Dermis blood vessel endothelial cell (primary cell): Measurements from ENCODE around the gene RSPO3. TPM values are rescaled to one million over a fixed set of nuclear protein-coding genes. Genes with fewer than 3 reads are reported as not detected.
A peak's percentile ranks its signal among the peaks of the same experiment; 100 is the strongest.

Experiments used
- DNase-seq: peaks from one replicate; pipeline ENCODE4 v3.0.0; 2010
- total RNA-seq: library from RNA; depleted of rRNA; stranded (reverse); fragments of >200 nt; gene quantifications from 2 replicates; pipeline ENCODE4 v1.2.3, GENCODE V29; 2014

Gene RSPO3
- total RNA-seq, 1 donor from 2014 or later = under 0.01 TPM

DNA sequence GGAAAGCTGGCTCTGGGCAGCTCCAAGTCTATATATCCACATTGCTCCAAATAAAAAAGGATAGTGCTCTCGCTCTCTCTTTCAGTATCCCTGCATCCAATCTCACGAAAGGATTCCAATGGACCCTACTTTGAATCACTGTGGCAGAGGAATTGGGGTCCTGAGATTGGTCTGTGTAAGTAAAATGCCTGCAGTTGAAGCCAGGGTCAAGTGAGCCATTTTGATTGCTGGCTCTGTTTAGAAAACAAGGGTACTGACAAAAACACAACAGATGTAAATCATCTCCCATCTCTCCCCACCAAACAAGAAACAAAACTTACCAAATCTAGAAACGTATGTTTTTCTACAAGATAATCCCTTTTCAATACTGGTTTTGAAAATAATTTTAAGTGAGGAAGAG is 45.6 kb downstream of the RSPO3 start:
- DNase-seq = no peak

DNA sequence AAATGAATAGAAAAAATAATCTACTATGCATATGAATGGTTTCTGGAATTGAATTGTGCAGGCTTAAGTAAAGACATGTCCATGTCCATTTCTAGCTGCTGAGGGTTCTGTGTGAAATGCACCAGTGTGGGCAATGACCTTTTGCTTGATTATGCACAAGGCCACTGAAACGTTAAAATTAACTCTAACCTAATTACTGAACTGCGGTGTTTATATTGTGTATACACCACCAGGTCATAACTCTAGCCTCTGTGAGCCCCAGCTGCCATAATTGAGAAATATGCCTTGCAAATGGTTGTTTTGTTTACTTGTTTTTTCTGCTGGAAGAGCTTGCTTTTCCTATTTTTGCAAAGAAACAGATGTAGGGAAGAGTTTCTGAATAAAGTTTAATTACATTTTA is 46.1 kb downstream of the RSPO3 start:
- DNase-seq = no peak

DNA sequence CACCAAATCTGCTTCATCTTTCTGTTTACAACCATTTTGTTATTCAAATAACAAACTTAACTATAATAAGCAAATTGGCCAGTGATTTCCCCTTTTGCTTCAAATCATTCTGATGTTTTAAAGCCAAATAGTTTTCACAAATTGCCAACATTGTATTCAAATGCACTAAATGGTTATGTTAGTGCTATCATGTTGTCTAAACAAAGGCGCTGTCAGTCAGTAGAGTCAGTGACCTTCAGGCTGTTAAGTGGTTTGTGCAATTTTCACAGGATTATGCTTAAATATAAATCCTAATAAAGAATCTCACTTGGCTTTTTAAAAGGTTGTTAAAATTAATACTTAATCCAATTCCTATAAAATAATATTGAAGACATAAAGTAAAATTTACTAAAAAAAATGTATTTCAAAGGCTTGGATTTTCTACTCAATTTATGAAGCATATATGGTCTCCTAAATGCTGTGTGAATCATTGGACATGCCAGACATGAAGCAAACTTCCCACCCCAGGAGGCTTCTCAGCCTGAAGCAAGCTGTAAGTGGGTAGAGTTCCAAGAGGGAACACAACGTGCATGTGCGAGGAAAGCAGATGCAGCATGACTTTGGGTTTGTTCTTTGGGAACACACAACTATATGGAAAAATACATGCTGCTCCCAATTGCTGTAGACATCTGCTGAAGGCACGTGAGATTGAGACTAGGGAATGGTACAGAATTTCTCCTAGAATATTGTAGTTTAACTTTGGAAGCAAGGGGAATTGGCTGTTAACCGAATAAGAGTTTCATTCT is 54.9 kb downstream of the RSPO3 start:
- no peak for DNase-seq

DNA sequence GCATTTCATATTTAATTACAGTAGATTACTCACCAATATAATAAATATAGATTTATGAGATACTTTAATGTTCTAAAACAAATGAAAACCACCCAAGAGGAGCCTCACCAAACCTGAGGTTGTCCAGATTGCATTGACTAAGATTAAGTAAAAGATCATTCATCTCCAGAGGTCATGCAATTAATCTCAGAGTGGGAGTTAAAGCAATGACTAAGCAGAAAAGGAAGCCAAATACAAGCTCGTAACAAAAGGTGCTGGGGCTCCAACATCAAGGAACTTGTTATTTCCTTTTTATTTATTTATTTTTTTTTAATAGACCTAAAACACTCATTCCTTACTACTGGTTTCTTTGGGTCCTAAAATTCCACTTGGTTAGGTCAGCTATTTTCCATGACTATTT is 57.7 kb downstream of the RSPO3 start:
- peak; percentile 72 for DNase-seq

DNA sequence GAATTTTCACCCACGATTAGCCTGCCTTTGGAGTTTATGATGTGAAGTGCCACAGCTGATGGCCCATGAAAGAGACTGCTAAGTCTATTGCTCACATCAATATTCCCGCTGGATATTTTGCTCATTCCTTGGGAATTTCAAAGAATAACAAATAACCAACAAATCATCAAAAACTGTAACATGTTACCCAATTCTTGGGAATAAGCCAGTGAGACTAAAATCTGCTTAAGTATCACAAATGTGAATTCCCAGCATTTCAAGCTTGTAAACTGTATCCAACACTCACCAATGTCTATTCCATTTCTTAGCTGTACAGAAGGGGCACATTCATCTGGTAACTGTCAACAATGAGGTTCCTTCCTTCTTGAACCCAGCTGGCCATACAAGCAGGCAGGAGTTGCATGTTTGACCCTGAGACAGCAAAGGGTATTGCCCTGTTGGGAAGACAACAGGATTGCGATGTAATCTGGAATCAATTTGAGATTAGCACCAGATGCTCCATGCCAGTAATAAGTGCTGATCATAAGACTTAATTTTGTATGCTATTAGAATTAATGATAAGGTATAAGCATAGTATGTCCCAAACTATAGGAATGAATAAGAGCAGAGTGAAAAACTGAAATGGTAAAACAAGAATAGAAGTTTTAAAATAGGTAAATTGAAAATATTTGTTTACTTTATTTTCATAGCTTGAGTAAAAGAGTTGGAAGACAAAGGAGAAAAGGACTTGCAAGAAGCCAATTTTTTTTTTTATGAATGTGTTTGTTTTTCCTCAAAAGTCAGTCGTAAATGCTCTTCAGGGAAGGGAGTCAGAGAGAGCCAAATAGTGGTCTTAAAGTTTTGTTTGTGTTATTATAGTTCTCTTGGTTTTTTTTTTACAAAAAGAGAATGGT is 58.8 kb downstream of the RSPO3 start:
- DNase-seq = peak; percentile 40

DNA sequence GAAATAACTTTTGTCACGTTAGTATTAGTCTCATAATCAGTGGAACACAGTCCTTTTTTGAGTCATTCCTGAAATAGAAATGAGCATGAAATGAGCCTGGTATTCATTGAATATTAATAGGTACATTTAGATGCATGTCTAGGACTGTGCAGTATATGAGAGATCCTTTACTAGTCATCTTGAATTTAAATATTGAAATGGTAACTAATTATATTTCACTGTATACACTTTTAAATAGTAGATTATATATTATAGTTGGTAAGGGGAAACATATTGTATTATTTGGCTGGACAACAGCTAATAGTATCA is 59.4 kb downstream of the RSPO3 start:
- DNase-seq = no peak

DNA sequence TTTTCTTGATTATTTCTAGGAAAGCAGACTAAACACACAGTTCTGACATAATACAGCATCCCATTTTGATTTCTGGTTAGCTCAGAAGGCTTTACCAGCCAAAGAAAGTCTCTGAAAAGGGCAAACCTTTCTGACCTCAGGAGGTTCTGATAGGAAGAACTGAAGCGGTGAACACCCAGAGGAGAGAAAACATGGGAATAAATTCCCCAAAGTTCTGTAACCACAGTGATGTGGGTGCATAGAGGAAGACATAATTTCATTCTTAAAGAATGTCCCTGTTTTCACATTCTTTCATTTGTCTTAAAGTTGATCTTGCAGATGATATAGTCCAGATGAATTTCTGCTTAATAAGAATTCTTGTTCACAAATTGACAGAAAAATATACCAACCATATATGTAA is 60.3 kb downstream of the RSPO3 start:
- DNase-seq = no peak

DNA sequence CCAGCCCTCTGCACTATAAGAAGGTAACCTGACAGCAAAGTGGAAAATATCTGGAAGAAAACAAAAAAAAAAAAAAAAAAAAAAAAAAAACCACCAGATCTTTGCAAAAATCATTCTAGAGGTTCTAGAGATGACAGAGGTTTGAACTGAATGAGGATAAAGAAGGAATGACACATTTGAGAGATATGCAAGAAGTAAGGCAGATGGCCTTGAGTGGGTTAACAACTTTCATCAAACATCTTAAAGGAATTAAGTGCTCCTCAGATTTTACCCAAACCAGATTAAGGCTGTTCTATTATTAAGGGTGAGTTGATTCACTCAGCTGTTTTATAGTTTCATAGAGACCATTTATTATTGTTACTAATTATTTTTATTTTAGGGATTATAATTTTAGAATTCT is 62.0 kb downstream of the RSPO3 start:
- DNase-seq = no peak

DNA sequence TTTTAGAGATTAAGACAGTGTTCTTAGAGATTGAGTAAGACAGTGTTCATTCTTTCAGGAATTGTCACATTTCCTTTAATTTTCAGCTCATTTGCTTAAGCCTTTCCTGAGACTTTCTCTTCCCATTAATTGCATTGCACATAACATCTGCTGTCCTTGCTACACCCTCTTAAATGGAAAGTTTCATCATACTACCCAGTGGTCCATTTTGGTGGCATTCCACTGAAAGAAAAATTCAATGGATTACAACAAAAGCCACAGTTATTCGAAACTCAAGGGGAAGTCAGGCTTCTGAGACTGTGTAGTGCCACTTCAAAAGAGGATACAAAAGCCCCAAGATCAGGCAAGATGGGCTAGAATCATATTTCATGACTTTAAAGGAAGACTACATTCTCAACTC is 64.0 kb downstream of the RSPO3 start:
- no peak for DNase-seq

DNA sequence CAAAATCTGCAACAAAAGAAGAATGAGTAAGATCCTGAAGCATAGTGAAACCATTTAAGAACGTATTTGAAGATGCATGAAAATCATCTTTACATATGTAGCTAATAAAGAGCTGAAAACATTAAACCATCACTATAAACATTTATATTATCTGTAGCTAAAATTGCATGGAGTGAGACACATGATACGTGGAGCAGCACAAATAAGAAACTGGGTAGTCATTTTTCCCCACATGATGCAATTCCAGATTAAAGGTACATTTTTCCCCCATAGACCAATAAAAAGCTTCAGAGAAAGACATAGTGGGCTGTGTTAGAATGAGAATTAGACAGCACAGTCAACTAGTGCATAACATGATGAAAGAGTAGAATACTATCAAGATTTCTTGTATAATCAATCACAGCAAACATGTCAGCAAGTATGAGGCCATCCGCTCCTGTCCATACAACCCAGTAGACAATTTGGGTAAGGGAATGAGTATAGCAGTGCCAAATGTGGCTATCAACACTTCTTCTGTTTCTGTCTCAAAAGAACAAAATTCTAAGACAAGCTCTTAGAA is 67.0 kb downstream of the RSPO3 start:
- DNase-seq = no peak

DNA sequence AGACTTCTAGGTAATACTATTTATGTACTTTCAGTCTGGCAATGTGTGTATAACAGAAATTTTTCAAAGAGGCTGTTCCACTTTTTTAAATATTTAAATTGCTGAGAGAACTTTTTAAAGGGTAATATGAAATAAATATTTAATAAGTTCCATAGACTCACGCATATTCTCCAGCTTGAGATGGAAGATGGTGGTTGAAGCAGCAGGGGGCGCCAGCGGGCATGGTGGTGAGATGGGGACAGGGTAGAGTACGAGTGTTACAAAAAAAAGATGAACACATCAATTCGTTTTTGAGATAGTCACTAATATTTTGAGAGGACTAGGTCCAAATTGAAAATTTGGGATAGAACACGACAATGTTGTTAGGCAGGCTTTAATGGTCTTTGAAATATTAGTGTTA is 68.4 kb downstream of the RSPO3 start:
- no peak for DNase-seq

DNA sequence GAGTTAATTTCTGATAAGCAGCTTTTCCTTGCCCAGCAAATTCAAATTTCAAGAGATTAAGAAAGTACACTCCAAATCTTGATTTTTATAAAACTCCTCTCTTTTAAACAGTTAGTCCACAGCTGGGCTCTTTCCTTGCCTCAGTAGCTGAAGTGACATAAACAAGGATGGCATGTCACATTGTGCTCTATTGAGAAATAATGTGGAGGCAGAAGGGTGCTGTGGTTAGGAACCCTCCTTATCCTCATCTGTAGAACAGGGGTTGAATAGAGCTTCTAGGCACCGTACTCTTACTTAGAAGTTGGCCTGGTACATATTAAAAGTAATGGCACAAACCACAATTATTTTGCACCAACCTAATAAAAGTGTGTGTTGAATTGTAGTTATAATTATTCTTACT is 70.3 kb downstream of the RSPO3 start:
- no peak for DNase-seq

DNA sequence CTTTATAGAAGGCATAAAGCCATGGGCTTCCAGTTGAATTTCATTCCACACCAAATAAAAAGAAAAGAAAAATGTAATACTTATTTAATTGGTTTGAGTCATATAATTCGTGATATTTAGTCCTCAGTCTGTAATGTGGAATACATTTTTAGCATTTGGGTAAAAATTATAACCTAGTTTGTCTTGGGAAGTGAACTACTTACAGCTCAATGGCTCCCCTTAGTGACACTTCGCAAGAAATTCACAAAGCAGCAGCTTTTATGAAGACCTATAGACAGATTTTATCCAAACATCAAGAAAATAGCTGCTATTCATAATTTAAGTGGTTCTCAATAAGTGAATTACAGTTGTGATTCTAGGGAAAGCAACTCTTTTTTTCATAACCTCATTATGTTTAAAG is 72.1 kb downstream of the RSPO3 start:
- DNase-seq = peak; percentile 78

DNA sequence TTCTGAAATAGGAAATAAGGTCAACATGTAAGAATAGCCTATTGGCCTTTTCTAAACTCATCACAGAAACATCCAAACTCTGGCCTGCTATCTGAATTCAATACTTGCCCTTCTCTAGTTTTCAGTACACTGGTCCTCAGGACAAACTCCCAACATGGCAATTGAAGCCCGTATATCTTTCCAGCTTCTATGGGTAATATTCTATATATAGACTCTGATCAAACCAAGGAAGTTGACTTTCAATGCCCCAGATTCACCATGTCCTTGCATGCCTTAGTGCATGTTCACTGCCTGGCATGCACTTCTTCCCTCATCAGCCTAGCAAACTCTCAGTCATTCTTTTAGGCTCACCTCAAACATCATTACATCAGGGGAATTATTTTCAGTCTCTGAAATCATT is 73.2 kb downstream of the RSPO3 start:
- DNase-seq = peak; percentile 22

DNA sequence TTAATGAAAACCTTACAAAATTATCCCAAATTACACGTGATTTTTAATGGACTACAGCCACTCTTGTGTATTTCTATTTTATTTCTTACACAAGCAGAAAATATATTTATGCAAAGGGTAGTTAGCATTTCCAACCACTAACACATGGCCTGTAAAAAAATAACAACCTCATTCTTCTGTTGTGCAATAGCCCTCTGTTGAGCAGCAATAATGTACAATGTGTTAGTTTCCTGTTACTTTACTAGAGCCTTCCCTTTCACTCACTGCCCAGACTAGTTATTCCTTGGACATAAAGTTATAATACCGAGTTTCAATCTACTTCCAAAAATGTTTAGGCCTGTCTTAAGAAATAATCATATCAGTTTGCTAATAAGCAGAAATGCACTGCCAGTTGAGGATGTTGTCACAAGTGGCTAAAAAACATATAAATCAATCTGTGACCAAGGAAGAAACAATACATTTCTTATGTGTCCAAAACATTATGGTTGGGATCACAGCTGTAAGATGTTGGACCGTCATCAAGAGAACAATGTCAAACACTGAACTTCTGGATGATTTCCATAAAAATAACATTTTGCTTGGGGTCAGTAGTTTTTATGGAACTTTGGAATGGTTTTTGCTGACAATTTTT is 74.6 kb downstream of the RSPO3 start:
- DNase-seq = peak; percentile 31

DNA sequence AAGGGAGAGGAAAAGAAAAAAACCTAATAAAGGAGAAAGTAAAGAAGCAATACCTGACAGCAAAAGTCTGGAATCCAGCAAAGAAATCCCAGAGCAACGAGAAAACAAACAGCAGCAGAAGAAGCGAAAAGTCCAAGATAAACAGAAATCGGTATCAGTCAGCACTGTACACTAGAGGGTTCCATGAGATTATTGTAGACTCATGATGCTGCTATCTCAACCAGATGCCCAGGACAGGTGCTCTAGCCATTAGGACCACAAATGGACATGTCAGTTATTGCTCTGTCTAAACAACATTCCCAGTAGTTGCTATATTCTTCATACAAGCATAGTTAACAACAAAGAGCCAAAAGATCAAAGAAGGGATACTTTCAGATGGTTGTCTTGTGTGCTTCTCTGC is 77.4 kb downstream of the RSPO3 start:
- no peak for DNase-seq

DNA sequence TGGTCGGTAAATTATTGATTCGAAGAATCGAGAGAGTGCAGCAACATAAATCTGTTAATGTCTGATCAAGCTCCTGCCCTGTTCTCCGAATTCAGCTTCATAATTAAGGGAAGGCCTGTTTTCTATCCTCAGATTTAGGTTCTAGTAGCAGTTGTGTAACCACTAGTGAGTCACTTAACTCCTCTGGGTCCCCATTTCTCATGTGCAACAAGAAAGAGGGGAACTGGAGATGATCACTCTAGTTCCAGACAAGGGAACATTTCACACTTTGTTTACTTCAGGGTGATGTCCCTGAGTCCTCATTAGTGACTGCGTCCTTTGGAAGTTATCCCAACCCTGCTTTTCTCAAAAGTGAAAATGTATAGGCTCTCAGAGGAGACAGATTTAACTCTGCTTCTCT is 80.1 kb downstream of the RSPO3 start:
- no peak for DNase-seq

DNA sequence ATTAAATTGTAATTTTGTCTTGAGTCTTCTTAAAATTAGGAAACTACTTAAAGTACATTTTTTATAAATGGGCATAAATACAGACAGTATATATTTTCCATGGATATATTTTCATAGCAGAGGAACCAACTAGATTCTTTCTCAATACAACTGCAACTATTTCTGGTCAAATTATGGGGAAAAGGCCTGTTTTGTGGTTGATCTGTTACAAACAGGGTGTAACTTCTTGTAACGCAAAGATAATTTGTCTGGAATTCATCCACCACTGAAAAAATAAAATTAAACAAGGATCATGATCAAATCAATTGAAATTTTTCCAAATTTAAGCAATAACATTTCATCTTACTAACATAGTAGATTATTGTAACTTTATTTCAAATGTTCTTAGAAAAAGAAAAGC is 81.0 kb downstream of the RSPO3 start:
- no peak for DNase-seq

DNA sequence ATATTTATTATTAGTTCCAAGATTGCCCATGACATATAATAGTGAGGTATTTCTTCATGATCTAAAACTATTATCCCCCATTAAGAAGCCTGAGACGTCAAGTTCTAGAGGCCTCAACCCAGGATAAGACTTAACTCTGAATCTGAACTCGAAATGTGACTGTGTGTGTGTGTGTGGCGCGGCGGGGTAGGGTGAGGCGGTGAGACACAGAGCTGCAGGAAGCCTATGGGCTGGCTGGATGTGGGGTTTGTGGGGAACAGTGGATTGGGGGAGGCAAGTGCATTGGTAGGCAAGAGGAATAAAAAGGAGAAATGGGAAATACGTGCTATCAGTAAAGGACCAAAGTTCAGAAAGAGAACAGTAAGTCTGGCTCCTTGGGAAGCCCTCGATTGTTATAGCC is 81.6 kb downstream of the RSPO3 start:
- DNase-seq = no peak

DNA sequence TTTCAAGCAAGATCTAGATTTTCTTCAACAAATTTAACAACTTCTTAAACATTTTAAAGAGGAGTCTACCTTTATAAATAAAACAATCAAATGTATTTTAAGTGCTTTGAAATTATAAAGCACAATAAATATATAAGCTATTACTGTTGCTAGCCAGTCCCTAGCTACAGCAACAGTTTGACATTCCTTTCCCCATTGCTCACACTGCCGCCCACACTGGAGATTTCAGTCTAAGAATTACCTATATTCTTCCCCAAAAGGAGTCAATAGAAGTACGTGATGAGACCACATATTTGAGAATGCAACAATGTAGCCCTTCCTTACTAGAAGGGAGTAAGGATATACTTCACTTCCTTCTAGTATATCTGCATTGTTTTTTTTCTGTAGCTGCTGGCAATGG is 82.8 kb downstream of the RSPO3 start:
- DNase-seq = peak; percentile 66

DNA sequence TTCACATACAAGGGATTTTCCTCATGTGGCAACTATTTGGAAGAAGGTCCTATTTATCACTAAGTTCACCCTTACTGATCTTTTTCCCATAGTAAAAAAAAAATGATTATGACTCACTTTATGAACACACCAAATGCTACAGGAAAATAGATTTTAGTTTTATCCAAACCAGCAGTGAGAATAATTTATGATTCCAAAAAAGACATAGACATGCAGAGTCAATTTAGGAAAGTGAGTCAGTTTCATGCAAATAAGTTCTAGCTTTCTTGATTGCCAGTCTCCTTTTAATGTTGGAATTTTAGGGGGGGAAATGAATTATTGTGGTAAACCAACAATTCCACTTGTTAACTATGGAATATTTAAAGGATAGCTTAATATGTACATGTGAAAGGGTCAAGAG is 84.2 kb downstream of the RSPO3 start:
- DNase-seq = no peak

DNA sequence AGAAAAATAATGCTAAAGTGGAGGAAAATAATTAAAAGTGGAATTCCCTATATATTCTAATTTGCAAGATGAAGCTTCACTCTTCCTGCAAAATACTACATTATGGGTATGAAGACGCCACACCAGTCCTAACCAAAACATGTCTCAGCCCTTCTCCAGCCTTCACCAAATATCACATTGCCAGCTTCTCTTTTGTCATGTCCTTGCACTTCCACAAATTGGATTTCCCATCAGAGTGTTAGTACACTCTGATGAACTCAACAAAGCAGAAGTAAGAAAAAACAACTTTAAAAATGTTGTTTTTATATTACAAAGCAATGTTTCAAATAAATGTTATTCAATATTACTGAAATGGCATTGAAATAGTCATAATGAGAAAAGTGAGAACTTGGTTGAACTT is 85.8 kb downstream of the RSPO3 start:
- no peak for DNase-seq

DNA sequence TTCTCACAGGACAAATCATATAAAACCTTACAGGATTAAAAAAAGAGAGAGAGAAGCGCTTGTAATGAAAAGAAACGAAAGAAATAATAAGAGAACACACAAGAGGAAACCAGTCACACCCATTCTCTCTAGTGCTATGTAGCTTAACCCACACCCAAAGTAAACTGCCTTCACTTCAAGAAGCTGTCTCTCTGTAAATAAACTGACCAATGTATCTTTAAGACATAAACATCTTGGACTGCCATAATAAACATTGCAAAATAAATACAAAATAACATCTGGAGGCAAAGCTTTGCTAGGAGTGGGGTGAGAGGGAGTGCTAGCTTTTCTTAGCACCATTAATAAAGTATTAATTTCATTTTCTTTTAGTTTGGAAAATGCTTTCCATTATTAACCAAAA is 86.6 kb downstream of the RSPO3 start:
- no peak for DNase-seq
